ENCODE data around the gene DEFB128.

GRCh38 chr20:215796-216195, 26.3 kb upstream of the DEFB128 start:
- TF ChIP-seq, protein P1, sequence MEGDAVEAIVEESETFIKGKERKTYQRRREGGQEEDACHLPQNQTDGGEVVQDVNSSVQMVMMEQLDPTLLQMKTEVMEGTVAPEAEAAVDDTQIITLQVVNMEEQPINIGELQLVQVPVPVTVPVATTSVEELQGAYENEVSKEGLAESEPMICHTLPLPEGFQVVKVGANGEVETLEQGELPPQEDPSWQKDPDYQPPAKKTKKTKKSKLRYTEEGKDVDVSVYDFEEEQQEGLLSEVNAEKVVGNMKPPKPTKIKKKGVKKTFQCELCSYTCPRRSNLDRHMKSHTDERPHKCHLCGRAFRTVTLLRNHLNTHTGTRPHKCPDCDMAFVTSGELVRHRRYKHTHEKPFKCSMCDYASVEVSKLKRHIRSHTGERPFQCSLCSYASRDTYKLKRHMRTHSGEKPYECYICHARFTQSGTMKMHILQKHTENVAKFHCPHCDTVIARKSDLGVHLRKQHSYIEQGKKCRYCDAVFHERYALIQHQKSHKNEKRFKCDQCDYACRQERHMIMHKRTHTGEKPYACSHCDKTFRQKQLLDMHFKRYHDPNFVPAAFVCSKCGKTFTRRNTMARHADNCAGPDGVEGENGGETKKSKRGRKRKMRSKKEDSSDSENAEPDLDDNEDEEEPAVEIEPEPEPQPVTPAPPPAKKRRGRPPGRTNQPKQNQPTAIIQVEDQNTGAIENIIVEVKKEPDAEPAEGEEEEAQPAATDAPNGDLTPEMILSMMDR (IDR thresholded peaks at IDR 0.05): no peak
- TF ChIP-seq POLR2AphosphoS5 (IDR thresholded peaks at IDR 0.05): no peak
